MM.1S (cell line): ENCODE results near the gene PACS2.
A peak's percentile ranks its signal among the peaks of the same experiment; 100 is the strongest.

Experiments used
- DNase-seq: peaks from one replicate; pipeline ENCODE4 v3.0.0-alpha.2; 2015
- H2AFZ ChIP-seq: fragments of 300-600 bp; sonication (generic); 2 replicates; pipeline ENCODE4 v1.6.0; 2016; ENCODE audit warnings: antibody characterized with exemption, low read length
- H3F3A ChIP-seq: fragments of 300-600 bp; sonication (generic); 2 replicates; pipeline ENCODE4 v1.6.1; 2016; ENCODE audit warnings: mild to moderate bottlenecking, antibody characterized with exemption, low read length, moderate library complexity, mixed read lengths; ENCODE audit not compliant: insufficient read depth
- H3K27ac ChIP-seq: fragments of 300-600 bp; sonication (generic); 2 replicates; pipeline ENCODE4 v1.5.1; 2016; ENCODE audit warnings: mild to moderate bottlenecking, low read length
- H3K27me3 ChIP-seq: fragments of 300-600 bp; sonication (generic); replicated peaks from 2 replicates; pipeline ENCODE4 v1.6.0; 2016; ENCODE audit warnings: low read length; ENCODE audit not compliant: insufficient read depth
- H3K36me3 ChIP-seq: fragments of 300-600 bp; sonication (generic); replicated peaks from 2 replicates; pipeline ENCODE4 v1.6.1; 2016; ENCODE audit warnings: mild to moderate bottlenecking, low read length, mixed read lengths; ENCODE audit not compliant: insufficient read depth
- H3K4me1 ChIP-seq: fragments of 300-600 bp; sonication (generic); 2 replicates; pipeline ENCODE4 v1.6.1; 2016; ENCODE audit warnings: low read length, mixed read lengths
- H3K4me2 ChIP-seq: fragments of 300-600 bp; sonication (generic); 2 replicates; pipeline ENCODE4 v1.6.0; 2016; ENCODE audit warnings: low read depth, low read length
- H3K4me3 ChIP-seq: fragments of 300-600 bp; sonication (generic); 2 replicates; pipeline ENCODE4 v1.5.1; 2016; ENCODE audit warnings: low read length, mixed read lengths
- H3K79me2 ChIP-seq: fragments of 300-600 bp; sonication (generic); 2 replicates; pipeline ENCODE4 v1.6.1; 2016; ENCODE audit warnings: mixed run types, low read length, mixed read lengths
- H3K9ac ChIP-seq: fragments of 300-600 bp; sonication (generic); 2 replicates; pipeline ENCODE4 v1.6.1; 2016; ENCODE audit warnings: low read length, mixed read lengths
- H3K9me2 ChIP-seq: fragments of 300-600 bp; sonication (generic); replicated peaks from 2 replicates; pipeline ENCODE4 v1.6.1; 2016; ENCODE audit warnings: mild to moderate bottlenecking, low read length, mixed read lengths; ENCODE audit not compliant: insufficient read depth
- H3K9me3 ChIP-seq: fragments of 300-600 bp; sonication (generic); replicated peaks from 2 replicates; pipeline ENCODE4 v1.6.1; 2016; ENCODE audit warnings: mild to moderate bottlenecking, low read length, mixed read lengths; ENCODE audit not compliant: insufficient read depth
- H4K20me1 ChIP-seq: fragments of 300-600 bp; sonication (generic); 2 replicates; pipeline ENCODE4 v1.6.1; 2016; ENCODE audit warnings: mild to moderate bottlenecking, low read length, moderate library complexity, mixed read lengths; ENCODE audit not compliant: insufficient read depth
- CTCF ChIP-seq: fragments of 300-600 bp; sonication (generic); IDR thresholded peaks from 2 replicates; pipeline ENCODE4 v1.5.1; 2016; ENCODE audit warnings: antibody characterized with exemption, low read length, mixed read lengths
- EZH2 ChIP-seq: fragments of 300-600 bp; sonication (generic); optimal IDR thresholded peaks from 2 replicates; pipeline ENCODE3; 2017; ENCODE audit warnings: low read depth, mild to moderate bottlenecking, antibody characterized with exemption, low read length, mixed read lengths
- EZH2phosphoT487 ChIP-seq: fragments of 300-600 bp; sonication (generic); IDR thresholded peaks from 2 replicates; pipeline ENCODE4 v1.6.1; 2018; ENCODE audit warnings: antibody characterized with exemption, low read length

PACS2 gene

GRCh38 chr14:105416671-105417070 lies 102.1 kb downstream of the PACS2 start:
- H3K36me3 ChIP-seq, result no peaks in the 10 kb centered on the region
- no peaks in the 10 kb centered on the region for H3K9me3 ChIP-seq
- no peak overlapping the region for H3K9ac ChIP-seq
- TF ChIP-seq EZH2 (no peak), CTCF (no peak), EZH2phosphoT487 (no peak)
- DNase-seq, result no peak
- H3K9me2 ChIP-seq, result no peaks in the 10 kb centered on the region
- no peak overlapping the region for H2AFZ ChIP-seq
- no peak overlapping the region for H3K27ac ChIP-seq
- H3F3A ChIP-seq, result no peaks in the 10 kb centered on the region
- no peaks in the 10 kb centered on the region for H4K20me1 ChIP-seq
- H3K4me2 ChIP-seq, result no peak overlapping the region
- H3K4me1 ChIP-seq, result no peaks in the 10 kb centered on the region
- H3K27me3 ChIP-seq, result peaks cover 4% of the 10 kb centered on the region
- H3K79me2 ChIP-seq, result peaks cover 15% of the 10 kb centered on the region
- no peak overlapping the region for H3K4me3 ChIP-seq

- no peak for DNase-seq
- Histone ChIP-seq H3K4me2 (no peak overlapping the region), H3K79me2 (peaks cover 24% of the 10 kb centered on the region), H3K4me3 (no peak overlapping the region), H3K4me1 (no peaks in the 10 kb centered on the region), H4K20me1 (no peaks in the 10 kb centered on the region), H3K9me2 (no peaks in the 10 kb centered on the region), H3K36me3 (no peaks in the 10 kb centered on the region), H2AFZ (no peak overlapping the region), H3K9ac (no peak overlapping the region), H3F3A (no peaks in the 10 kb centered on the region), H3K27ac (no peak overlapping the region), H3K9me3 (no peaks in the 10 kb centered on the region), H3K27me3 (peaks cover 4% of the 10 kb centered on the region)
- TF ChIP-seq EZH2phosphoT487 (no peak), CTCF (no peak), EZH2 (no peak)
Measured at GRCh38 chr14:105417690-105418121, 103.2 kb downstream of the PACS2 start.

GRCh38 chr14:105418269-105419194 lies 104.0 kb downstream of the PACS2 start:
- Histone ChIP-seq H3K9ac (no peak overlapping the region; the same call in 1 of the 2 replicates), H4K20me1 (no peaks in the 10 kb centered on the region), H2AFZ (0 out of 2 replicates have a peak overlapping the region, but pooled peaks have one; percentile 89), H3K9me3 (no peaks in the 10 kb centered on the region), H3K36me3 (no peaks in the 10 kb centered on the region), H3K9me2 (no peaks in the 10 kb centered on the region), H3K79me2 (peaks cover 29% of the 10 kb centered on the region), H3K4me2 (peak overlapping the region; percentile 77; the same call in 1 of the 2 replicates), H3F3A (no peaks in the 10 kb centered on the region), H3K4me3 (no peak overlapping the region), H3K27ac (no peak overlapping the region), H3K27me3 (no peaks in the 10 kb centered on the region; the same call in 1 of the 2 replicates), H3K4me1 (no peaks in the 10 kb centered on the region)
- no peak for DNase-seq
- TF ChIP-seq CTCF (no peak), EZH2 (no peak), EZH2phosphoT487 (no peak)
